Measurements from ENCODE around the gene MOB4.

MOB4 gene

DNA sequence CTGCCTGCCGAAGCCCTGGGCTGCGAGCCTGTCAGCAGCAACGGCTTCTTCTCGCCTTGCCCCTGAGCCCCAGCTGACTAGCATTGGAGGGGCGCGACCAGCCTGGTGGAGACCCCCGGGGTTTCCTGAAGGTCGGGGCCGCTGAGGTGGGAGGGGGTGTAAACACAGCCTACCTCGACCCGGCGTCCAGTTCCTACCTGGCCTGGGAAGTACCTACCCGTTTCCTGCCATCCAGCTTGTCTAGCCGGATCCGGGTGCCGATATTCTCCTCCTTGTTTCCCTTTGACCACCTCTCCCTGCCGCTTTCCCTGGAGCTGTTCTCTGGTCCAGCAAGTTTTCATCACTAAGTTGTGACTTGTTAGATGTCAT is 511 bp downstream of the MOB4 start:
- Histone ChIP-seq H3K9me3 (replicated peaks; ENCODE audit: insufficient read depth, low read length) (no peaks in the 10 kb centered on the region), H2AFZ (ENCODE audit: low read length) (peak overlapping the region; percentile 67), H3K27ac (ENCODE audit: low read length) (peak overlapping the region; percentile 93; the same call in 1 of the 2 replicates), H3K79me2 (ENCODE audit: low read length) (peaks cover 61% of the 10 kb centered on the region), H3K4me1 (ENCODE audit: low read length) (peaks cover 22% of the 10 kb centered on the region), H3K4me2 (ENCODE audit: low read depth, low read length) (peak overlapping the region; percentile 81), H3K9me2 (replicated peaks; ENCODE audit: insufficient read depth, low read length) (no peaks in the 10 kb centered on the region), H3K9ac (ENCODE audit: low read length) (peak overlapping the region; percentile 86), H3K27me3 (replicated peaks; ENCODE audit: insufficient read depth, low read length) (no peaks in the 10 kb centered on the region), H3K36me3 (replicated peaks; ENCODE audit: insufficient read depth, low read length) (no peaks in the 10 kb centered on the region; the same call in 1 of the 2 replicates), H3F3A (ENCODE audit: insufficient read depth, low read length) (peaks cover 22% of the 10 kb centered on the region), H4K20me1 (ENCODE audit: insufficient read depth, low read length) (no peaks in the 10 kb centered on the region; the same call in 1 of the 2 replicates), H3K4me3 (ENCODE audit: low read length) (peak overlapping the region; percentile 69)
- no peak for TF ChIP-seq EZH2 (optimal IDR thresholded peaks at IDR 0.05; ENCODE audit: low read depth, low read length)
- peak; percentile 12 for DNase-seq

DNA sequence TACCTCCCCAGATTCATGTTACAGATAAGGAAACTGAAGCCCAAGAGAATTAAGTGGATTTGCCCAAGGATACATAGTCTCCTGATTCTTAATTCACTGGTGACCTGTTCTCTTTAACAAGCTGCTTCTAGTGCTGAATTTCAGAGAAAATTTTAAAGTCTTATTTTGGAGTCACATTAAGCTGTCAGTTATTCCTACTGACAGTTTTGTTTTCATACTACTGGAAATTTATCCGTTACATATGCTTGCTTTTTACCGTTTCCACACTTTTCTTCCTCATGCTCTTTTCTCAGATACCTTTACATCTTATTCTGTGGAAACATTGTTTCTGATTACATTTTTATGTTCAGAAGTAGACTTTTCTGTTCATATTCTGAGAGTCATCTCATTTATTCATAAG is 1.3 kb downstream of the MOB4 start:
- no peak for DNase-seq
- H3K4me3 ChIP-seq (ENCODE audit: low read length) = peak overlapping the region; percentile 69
- H3K9ac ChIP-seq (ENCODE audit: low read length) = peak overlapping the region; percentile 86; the same call in 1 of the 2 replicates
- peaks cover 22% of the 10 kb centered on the region for H3F3A ChIP-seq (ENCODE audit: insufficient read depth, low read length)
- H3K79me2 ChIP-seq (ENCODE audit: low read length) = peaks cover 68% of the 10 kb centered on the region
- H4K20me1 ChIP-seq (ENCODE audit: insufficient read depth, low read length) = no peaks in the 10 kb centered on the region; the same call in 1 of the 2 replicates
- TF ChIP-seq EZH2 (optimal IDR thresholded peaks at IDR 0.05; ENCODE audit: low read depth, low read length) (no peak), EZH2phosphoT487 (IDR thresholded peaks at IDR 0.05; ENCODE audit: low read length) (no peak)
- TF ChIP-seq, protein P1, sequence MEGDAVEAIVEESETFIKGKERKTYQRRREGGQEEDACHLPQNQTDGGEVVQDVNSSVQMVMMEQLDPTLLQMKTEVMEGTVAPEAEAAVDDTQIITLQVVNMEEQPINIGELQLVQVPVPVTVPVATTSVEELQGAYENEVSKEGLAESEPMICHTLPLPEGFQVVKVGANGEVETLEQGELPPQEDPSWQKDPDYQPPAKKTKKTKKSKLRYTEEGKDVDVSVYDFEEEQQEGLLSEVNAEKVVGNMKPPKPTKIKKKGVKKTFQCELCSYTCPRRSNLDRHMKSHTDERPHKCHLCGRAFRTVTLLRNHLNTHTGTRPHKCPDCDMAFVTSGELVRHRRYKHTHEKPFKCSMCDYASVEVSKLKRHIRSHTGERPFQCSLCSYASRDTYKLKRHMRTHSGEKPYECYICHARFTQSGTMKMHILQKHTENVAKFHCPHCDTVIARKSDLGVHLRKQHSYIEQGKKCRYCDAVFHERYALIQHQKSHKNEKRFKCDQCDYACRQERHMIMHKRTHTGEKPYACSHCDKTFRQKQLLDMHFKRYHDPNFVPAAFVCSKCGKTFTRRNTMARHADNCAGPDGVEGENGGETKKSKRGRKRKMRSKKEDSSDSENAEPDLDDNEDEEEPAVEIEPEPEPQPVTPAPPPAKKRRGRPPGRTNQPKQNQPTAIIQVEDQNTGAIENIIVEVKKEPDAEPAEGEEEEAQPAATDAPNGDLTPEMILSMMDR (IDR thresholded peaks at IDR 0.05; ENCODE audit: low read length) = no peak
- 0 out of 2 replicates have a peak overlapping the region, but pooled peaks have one; percentile 93 for H3K27ac ChIP-seq (ENCODE audit: low read length)
- no peaks in the 10 kb centered on the region for H3K9me2 ChIP-seq (replicated peaks; ENCODE audit: insufficient read depth, low read length)
- no peaks in the 10 kb centered on the region for H3K9me3 ChIP-seq (replicated peaks; ENCODE audit: insufficient read depth, low read length)
- no peaks in the 10 kb centered on the region; the same call in 1 of the 2 replicates for H3K36me3 ChIP-seq (replicated peaks; ENCODE audit: insufficient read depth, low read length)
- H3K4me2 ChIP-seq (ENCODE audit: low read depth, low read length) = peak overlapping the region; percentile 81
- H3K4me1 ChIP-seq (ENCODE audit: low read length) = peaks cover 22% of the 10 kb centered on the region
- H3K27me3 ChIP-seq (replicated peaks; ENCODE audit: insufficient read depth, low read length) = no peaks in the 10 kb centered on the region
- H2AFZ ChIP-seq (ENCODE audit: low read length) = no peak overlapping the region

DNA sequence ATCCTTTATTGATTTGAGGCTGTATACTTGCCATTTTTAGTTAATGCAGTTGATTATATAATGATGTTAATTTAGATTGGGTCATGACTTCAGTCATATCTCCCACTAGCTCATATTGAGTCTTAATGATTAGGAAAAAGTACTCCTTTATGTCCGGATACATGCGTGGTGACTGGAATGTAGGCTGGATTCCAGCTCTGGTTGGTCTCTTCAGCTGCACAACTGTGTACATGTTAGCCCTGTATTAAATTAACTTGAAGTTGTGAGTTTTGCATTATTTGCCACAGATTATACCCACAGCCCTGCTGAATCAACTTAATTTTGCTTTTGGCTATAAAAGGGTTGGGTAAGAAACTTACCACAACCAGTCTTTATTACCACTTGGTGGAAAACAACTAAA is 22.5 kb downstream of the MOB4 start:
- Histone ChIP-seq H3K27me3 (replicated peaks; ENCODE audit: insufficient read depth, low read length) (no peaks in the 10 kb centered on the region), H3K79me2 (ENCODE audit: low read length) (peaks cover 84% of the 10 kb centered on the region), H3K27ac (ENCODE audit: low read length) (no peak overlapping the region), H3K4me3 (ENCODE audit: low read length) (no peak overlapping the region), H3K4me2 (ENCODE audit: low read depth, low read length) (no peak overlapping the region), H2AFZ (ENCODE audit: low read length) (no peak overlapping the region), H3K4me1 (ENCODE audit: low read length) (no peaks in the 10 kb centered on the region), H3K9ac (ENCODE audit: low read length) (no peak overlapping the region), H3K36me3 (replicated peaks; ENCODE audit: insufficient read depth, low read length) (peaks cover 10% of the 10 kb centered on the region), H3F3A (ENCODE audit: insufficient read depth, low read length) (no peaks in the 10 kb centered on the region), H3K9me3 (replicated peaks; ENCODE audit: insufficient read depth, low read length) (no peaks in the 10 kb centered on the region), H3K9me2 (replicated peaks; ENCODE audit: insufficient read depth, low read length) (no peaks in the 10 kb centered on the region), H4K20me1 (ENCODE audit: insufficient read depth, low read length) (no peaks in the 10 kb centered on the region)
- DNase-seq = no peak
- TF ChIP-seq EZH2 (optimal IDR thresholded peaks at IDR 0.05; ENCODE audit: low read depth, low read length) = no peak
- TF ChIP-seq, protein P1 (IDR thresholded peaks at IDR 0.05; ENCODE audit: low read length) = no peak
- TF ChIP-seq EZH2phosphoT487 (IDR thresholded peaks at IDR 0.05; ENCODE audit: low read length) = no peak

DNA sequence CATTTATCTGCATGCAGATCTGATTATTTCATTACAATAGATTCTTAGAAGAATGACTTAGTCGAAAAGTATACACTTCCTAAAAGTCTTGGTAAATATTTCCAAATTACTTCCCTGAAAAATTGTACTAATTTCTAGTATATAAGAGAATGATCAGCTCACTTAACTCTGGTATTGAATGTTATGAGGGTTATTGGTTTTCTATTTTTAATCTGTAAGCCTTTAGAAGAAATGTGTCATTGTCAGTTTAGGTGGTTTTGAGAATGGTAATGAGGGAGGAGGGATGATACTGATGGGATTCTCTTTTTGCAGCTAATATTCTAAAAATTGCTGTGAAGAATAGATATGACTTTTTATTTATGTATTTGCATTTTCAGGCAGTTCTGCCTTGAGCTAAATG is 23.9 kb downstream of the MOB4 start:
- H3K27me3 ChIP-seq (replicated peaks; ENCODE audit: insufficient read depth, low read length) = no peaks in the 10 kb centered on the region
- H4K20me1 ChIP-seq (ENCODE audit: insufficient read depth, low read length) = no peaks in the 10 kb centered on the region
- H2AFZ ChIP-seq (ENCODE audit: low read length) = no peak overlapping the region
- no peak overlapping the region for H3K9ac ChIP-seq (ENCODE audit: low read length)
- H3K4me1 ChIP-seq (ENCODE audit: low read length) = no peaks in the 10 kb centered on the region
- no peak overlapping the region for H3K4me2 ChIP-seq (ENCODE audit: low read depth, low read length)
- H3K4me3 ChIP-seq (ENCODE audit: low read length) = no peak overlapping the region
- H3K9me2 ChIP-seq (replicated peaks; ENCODE audit: insufficient read depth, low read length) = no peaks in the 10 kb centered on the region
- peaks cover 74% of the 10 kb centered on the region for H3K79me2 ChIP-seq (ENCODE audit: low read length)
- peaks cover 10% of the 10 kb centered on the region for H3K36me3 ChIP-seq (replicated peaks; ENCODE audit: insufficient read depth, low read length)
- TF ChIP-seq, protein P1 (IDR thresholded peaks at IDR 0.05; ENCODE audit: low read length) = no peak
- TF ChIP-seq EZH2phosphoT487 (IDR thresholded peaks at IDR 0.05; ENCODE audit: low read length) (no peak), EZH2 (optimal IDR thresholded peaks at IDR 0.05; ENCODE audit: low read depth, low read length) (no peak)
- H3F3A ChIP-seq (ENCODE audit: insufficient read depth, low read length) = no peaks in the 10 kb centered on the region
- no peak overlapping the region for H3K27ac ChIP-seq (ENCODE audit: low read length)
- no peaks in the 10 kb centered on the region for H3K9me3 ChIP-seq (replicated peaks; ENCODE audit: insufficient read depth, low read length)
- DNase-seq = no peak

All from MM.1S (cell line).